NB4 (cell line): ENCODE measurements around the gene ARPC3.

Experiments used
- POLR2A ChIP-seq: IDR thresholded peaks from 2 replicates; pipeline ENCODE4 v1.6.1; 2011; ENCODE audit warnings: mild to moderate bottlenecking; ENCODE audit not compliant: insufficient read length; ENCODE audit errors: extremely low read depth
- TF ChIP-seq, protein P1 (sequence below): IDR thresholded peaks from one replicate; pipeline ENCODE4 v1.5.1; 2012; ENCODE audit warnings: low read depth, low read length

DNA sequence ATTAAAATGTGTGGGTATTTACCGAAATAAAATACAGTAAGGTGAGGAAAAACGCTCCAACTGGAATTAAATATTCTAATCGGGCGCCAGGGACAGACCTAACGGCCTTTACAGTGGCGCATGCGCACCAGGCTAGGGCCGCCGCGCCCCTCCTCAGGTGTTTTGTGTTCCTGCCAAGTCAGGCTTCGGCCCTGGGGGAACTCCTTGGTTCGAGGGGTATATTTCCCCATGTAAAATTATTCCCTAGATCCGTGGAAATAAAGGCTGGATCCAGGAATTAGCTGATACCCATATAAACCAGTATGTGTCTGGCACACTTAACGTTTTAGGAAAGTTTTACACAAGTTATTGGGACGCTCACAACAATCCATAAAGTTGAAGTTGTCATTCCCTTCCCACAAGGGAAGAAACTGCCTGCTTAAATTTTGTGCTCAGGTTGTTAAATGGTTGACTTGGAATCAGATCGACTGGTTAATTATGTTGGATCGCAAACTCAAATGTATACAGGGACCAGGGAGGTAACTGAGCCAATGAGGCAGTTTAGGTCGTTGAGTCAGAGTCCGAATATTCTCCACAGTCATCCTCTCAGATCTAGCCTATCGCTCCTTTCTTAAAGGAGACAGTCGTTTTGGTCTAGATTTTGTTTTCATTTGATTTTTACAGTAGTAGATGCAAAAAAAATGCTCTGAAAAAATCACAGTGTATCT, 46.0 kb downstream of the ARPC3 start:
- peak; percentile 31 for TF ChIP-seq POLR2A
- TF ChIP-seq, protein P1, sequence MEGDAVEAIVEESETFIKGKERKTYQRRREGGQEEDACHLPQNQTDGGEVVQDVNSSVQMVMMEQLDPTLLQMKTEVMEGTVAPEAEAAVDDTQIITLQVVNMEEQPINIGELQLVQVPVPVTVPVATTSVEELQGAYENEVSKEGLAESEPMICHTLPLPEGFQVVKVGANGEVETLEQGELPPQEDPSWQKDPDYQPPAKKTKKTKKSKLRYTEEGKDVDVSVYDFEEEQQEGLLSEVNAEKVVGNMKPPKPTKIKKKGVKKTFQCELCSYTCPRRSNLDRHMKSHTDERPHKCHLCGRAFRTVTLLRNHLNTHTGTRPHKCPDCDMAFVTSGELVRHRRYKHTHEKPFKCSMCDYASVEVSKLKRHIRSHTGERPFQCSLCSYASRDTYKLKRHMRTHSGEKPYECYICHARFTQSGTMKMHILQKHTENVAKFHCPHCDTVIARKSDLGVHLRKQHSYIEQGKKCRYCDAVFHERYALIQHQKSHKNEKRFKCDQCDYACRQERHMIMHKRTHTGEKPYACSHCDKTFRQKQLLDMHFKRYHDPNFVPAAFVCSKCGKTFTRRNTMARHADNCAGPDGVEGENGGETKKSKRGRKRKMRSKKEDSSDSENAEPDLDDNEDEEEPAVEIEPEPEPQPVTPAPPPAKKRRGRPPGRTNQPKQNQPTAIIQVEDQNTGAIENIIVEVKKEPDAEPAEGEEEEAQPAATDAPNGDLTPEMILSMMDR, result no peak
